HG03457 (cell line): ENCODE data around the gene ARID1B.

ENCODE experiments used
- ATAC-seq: cut with Tn5 transposase; IDR thresholded peaks from one replicate; pipeline ENCODE4 v1.9.1; 2021; ENCODE audit warnings: moderate number of reproducible peaks; ENCODE audit not compliant: unreplicated experiment

The ARID1B gene

DNA sequence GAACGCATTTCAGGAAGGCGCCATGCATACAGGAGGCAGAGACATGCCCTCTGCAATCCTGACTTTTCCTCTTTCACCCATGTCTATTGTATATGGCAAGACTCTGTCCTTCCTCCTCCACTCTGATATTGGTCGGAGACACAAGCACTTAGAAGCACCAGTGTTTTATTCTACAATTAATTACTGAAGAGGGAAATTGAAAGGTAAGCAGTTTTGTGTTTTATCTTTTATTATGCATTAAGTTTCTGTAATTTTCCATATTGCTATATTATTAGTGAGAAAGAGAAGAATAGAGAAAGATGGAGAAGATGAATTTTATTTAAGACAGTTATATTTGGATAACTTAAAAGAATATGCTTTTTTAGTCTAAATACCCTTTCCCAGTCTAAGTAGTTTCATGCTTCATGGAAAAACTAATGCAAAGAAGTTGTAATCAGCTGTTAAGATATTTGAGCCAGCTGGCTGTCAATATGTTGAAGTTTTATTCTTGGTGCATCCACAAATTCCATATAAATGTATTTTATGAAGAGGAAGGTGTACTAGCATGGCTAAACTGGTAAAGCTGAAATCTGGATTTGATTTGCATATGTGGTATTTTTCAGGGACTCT lies 13.6 kb downstream of the ARID1B start:
- ATAC-seq = no peak

DNA sequence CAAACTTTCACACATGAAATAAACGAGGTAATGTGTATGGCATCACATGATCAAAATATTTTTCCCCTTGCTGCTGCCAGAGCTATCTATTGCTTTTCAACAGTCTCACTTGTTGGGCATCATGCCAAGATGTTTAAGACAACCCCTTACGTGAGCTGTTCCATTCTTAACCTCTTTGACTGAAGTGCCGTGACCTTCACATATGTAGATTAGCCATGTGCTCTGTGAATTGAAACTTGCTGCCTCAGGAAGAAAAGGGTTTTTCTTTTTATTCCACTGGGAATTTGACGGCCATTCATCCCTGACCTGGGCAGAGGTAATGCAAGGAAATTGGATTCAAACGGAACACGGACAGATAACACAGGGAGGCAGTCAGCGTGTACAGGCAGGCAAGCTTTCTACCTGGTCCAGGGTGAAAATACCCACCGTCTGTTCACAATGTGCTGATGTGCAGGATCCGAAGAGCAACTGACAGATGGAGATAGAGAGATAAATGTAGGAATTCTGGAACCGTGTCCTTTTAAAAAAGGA lies 14.2 kb downstream of the ARID1B start:
- no peak for ATAC-seq

GRCh38 chr6:156793200-156793599 lies 16.0 kb downstream of the ARID1B start:
- ATAC-seq = no peak

- ATAC-seq = peak; percentile 57
Observed at GRCh38 chr6:156794546-156795354, 17.6 kb downstream of the ARID1B start.

- no peak for ATAC-seq
Observed at GRCh38 chr6:156795825-156796224, 18.6 kb downstream of the ARID1B start.

- no peak for ATAC-seq
Observed at GRCh38 chr6:156796627-156797026, 19.4 kb downstream of the ARID1B start.

DNA sequence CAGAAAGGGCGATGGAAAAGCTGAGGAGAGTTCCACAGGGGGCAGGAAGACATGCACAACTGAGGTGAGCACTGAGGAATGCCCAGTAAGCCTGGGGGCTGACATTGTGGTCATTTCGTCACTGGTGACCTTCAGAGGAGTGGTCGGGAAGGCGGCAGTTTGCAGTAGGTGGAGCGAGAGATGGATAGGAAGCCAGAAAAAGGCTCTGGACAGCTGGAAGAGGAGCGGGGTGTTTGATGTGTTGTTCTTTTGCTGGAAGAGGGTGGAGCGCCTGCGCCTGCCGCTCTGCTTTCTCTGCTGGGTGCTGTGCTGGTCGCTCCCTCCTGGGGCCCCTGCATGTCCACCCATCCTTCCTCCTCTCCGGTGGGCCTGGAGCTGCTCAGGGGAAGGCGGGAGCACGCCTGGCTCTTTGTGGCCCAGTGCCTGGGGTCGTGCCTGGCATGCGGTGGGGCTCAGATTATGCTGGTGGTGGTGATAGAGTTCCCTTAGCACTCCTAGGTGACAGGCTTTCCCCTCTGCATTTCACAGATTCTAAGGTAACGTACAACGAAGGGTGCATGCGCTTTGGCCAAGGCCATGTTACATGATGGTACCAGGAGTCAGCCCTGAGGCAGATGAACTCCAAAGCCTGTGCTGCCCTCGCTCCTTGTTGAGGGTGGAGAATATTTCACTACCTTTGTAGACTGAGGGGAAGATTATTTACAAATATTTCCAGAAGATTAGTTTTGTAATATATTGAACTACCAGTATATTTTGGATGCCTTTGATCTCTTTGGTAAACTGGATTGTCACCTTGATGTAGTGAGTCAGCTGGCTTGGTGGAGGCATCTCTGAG lies 20.9 kb downstream of the ARID1B start:
- no peak for ATAC-seq

DNA sequence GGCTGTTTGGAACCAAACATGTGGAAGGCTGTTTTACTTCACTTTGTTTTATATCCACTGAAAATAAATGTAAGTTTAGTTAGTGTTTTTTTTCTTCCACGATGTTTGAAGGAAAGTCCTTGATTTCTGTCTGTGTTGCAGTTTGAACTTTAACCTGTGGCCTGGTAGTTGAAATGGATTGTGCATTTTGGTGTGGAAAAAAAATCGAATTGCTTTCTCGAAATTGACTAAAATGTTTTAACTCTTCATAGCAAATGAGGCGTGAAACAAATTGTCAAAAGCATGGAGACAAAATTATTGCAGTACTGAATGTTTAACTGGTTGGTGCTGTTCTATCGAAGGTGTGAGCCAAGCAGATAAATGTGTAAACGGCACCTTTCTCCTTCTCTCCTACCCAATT lies 24.5 kb downstream of the ARID1B start:
- ATAC-seq = no peak

DNA sequence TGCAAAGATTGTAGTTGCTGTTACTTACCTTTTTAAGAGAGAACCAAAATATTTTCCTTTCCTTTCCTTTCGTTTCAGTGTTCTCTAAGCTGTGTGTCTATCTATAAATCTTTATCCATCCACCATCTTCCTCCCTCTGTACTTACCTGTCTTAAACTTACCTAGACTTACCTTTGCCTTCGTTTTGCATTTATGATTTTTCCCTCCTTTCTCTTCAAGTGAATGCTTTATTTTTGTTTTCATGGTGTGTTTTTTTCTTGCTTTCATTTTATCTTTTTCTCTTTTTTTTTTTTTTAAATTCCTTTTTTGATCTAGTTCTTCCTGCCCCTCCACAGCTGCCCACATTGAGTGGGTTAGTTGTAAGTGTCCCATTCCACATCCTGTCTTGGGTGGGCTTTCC lies 26.2 kb downstream of the ARID1B start:
- no peak for ATAC-seq

DNA sequence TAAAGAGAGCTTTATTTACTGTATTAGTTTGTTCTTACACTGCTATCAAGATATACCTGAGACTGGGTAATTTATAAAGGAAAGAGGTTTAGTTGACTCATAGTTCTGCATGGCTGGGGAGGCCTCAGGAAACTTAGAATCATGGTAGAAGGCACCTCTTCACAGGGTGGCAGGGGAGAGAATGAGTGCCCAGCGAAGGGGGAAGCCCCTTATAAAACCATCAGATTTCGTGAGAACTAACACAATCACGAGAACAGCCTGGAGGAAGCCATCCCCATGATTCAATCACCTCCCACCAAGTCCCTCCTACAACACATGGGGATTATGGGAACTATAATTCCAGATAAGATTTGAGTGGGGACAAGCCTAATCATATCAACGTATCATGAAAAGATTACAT lies 27.2 kb downstream of the ARID1B start:
- ATAC-seq = no peak

- no peak for ATAC-seq
Observed at GRCh38 chr6:156806155-156806554, 29.0 kb downstream of the ARID1B start.

- no peak for ATAC-seq
Observed at GRCh38 chr6:156807028-156807427, 29.9 kb downstream of the ARID1B start.

DNA sequence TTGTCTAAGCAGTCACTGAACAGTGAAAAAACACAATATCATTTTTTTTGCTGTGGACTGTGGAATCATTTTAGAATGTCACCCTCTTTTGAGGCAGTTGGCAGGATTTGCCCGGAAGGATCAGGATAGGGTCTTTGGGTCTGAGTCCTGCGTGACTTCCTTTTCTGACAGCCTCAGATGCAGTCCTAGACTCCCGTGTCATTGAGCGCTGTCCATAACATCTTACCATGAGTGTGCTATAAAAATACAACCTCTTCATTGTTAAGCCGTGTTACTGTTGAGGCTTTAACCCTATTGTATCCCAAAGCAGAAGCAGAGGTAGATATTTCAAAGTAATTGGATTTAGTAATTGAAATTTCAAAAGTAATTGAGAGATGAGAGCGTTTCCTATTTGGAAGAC lies 30.6 kb downstream of the ARID1B start:
- ATAC-seq = no peak

DNA sequence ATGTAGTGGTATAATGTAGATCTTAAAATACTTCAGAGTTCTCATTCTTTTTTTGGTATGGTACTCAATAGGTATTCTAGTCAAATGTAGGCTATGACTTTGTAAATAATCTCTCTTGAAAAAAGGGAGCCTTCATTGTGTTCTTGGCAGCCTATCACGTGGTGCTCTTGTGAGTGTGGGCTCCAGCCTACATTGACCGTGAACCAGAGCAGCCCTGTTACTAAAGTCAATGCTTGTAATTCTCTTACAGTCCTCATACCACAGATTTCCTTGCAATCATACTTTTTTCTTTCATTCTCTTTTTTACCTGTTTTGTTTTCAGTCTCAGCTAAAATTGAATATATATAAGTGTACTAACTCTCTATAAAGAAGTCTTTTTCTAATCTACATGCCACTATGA lies 31.1 kb downstream of the ARID1B start:
- no peak for ATAC-seq

GRCh38 chr6:156809034-156809433 lies 31.9 kb downstream of the ARID1B start:
- ATAC-seq = peak; percentile 72

DNA sequence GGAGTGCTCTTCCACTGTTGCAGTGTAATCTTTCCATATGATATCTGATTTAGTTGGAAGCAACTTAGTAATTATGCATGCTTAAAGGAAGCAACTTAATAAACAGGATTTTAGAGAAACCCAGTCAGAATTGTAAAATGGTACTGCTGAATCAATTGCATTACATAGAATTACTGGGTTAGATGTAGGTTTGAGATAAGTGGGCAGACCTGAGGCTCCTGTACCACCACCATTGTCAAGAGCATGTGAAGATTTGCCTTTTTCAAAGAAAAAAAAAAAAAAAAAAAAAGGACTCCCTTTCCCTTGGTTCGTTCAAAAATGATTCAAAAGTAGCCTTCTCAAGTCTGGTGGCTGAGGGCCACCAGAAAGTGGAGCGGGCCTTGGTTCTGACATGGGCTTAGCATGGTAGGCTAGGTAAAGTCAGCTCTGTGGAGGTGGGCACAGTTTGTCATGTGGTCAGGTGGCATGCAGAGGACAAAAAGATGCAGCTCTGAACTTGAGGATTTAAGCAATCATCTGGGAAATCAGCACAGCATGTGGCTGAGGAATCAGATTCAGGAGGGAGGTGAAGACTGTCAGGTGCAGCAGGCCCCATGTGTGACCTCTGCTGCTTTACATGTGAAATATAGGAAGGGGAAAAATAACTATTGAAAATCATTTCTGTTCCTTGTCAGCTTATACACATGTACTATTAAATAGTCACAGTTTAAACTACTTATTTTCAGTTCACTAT lies 32.4 kb downstream of the ARID1B start:
- no peak for ATAC-seq

- ATAC-seq = no peak
Observed at GRCh38 chr6:156814036-156814581, 36.9 kb downstream of the ARID1B start.

- no peak for ATAC-seq
Observed at GRCh38 chr6:156816505-156816904, 39.3 kb downstream of the ARID1B start.

- no peak for ATAC-seq
Observed at GRCh38 chr6:156820089-156820798, 43.1 kb downstream of the ARID1B start.

GRCh38 chr6:156821707-156822106 lies 44.5 kb downstream of the ARID1B start:
- ATAC-seq = no peak
